Panc1 (cell line): ENCODE results near the gene WWOX.

Experiments used
- TF ChIP-seq, protein P1 (sequence below): fragments of 450-650 bp; IDR thresholded peaks from 2 replicates; pipeline ENCODE4 v1.5.1; 2017; ENCODE audit warnings: mild to moderate bottlenecking
- TF ChIP-seq, protein P2 (sequence below), 2 experiments: IDR thresholded peaks; 2 replicates each; pipeline ENCODE4 v1.6.1; 2011 to 2012; ENCODE audit warnings: low read depth in 2 of 2, control low read depth in 1 of 2, low read length in 1 of 2, mild to moderate bottlenecking in 1 of 2, moderate library complexity in 1 of 2; ENCODE audit not compliant: insufficient read depth in 1 of 2

DNA sequence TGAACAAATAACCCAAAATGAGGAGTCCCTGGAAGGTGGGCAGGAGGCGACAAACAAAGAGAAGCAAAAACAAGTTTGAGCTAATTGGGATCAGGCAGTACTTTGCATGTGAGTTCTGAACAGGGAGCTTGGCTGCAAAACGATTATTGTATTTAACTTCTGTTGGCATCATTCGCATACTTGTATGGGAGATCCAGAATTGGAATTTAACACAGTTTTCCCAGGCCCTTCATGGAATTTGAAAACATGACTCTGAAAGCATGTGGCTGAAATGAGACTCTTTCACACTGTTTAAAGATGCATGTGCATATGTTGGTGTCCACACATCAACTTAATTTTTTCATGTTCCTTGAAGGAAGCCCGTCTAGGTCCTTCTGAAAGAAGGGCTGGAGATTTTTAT lies 674.3 kb downstream of the WWOX start:
- TF ChIP-seq, protein P1, sequence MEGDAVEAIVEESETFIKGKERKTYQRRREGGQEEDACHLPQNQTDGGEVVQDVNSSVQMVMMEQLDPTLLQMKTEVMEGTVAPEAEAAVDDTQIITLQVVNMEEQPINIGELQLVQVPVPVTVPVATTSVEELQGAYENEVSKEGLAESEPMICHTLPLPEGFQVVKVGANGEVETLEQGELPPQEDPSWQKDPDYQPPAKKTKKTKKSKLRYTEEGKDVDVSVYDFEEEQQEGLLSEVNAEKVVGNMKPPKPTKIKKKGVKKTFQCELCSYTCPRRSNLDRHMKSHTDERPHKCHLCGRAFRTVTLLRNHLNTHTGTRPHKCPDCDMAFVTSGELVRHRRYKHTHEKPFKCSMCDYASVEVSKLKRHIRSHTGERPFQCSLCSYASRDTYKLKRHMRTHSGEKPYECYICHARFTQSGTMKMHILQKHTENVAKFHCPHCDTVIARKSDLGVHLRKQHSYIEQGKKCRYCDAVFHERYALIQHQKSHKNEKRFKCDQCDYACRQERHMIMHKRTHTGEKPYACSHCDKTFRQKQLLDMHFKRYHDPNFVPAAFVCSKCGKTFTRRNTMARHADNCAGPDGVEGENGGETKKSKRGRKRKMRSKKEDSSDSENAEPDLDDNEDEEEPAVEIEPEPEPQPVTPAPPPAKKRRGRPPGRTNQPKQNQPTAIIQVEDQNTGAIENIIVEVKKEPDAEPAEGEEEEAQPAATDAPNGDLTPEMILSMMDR: no peak
- TF ChIP-seq, protein P2, sequence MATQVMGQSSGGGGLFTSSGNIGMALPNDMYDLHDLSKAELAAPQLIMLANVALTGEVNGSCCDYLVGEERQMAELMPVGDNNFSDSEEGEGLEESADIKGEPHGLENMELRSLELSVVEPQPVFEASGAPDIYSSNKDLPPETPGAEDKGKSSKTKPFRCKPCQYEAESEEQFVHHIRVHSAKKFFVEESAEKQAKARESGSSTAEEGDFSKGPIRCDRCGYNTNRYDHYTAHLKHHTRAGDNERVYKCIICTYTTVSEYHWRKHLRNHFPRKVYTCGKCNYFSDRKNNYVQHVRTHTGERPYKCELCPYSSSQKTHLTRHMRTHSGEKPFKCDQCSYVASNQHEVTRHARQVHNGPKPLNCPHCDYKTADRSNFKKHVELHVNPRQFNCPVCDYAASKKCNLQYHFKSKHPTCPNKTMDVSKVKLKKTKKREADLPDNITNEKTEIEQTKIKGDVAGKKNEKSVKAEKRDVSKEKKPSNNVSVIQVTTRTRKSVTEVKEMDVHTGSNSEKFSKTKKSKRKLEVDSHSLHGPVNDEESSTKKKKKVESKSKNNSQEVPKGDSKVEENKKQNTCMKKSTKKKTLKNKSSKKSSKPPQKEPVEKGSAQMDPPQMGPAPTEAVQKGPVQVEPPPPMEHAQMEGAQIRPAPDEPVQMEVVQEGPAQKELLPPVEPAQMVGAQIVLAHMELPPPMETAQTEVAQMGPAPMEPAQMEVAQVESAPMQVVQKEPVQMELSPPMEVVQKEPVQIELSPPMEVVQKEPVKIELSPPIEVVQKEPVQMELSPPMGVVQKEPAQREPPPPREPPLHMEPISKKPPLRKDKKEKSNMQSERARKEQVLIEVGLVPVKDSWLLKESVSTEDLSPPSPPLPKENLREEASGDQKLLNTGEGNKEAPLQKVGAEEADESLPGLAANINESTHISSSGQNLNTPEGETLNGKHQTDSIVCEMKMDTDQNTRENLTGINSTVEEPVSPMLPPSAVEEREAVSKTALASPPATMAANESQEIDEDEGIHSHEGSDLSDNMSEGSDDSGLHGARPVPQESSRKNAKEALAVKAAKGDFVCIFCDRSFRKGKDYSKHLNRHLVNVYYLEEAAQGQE (IDR thresholded peaks at IDR 0.05; ENCODE audit: insufficient read depth in 1 of 2, low read depth in 2 of 2, low read length in 1 of 2): no peak
